Panc1 (cell line): ENCODE measurements around the gene AMT.

ENCODE experiments used
- CTCF ChIP-seq: fragments of 450-650 bp; IDR thresholded peaks from 2 replicates; pipeline ENCODE4 v1.5.1; 2017; ENCODE audit warnings: mild to moderate bottlenecking
- REST ChIP-seq, 2 experiments: IDR thresholded peaks; 2 replicates each; pipeline ENCODE4 v1.6.1; 2011 to 2012; ENCODE audit warnings: low read depth in 2 of 2, control low read depth in 1 of 2, low read length in 1 of 2, mild to moderate bottlenecking in 1 of 2, moderate library complexity in 1 of 2; ENCODE audit not compliant: insufficient read depth in 1 of 2
- SIN3A ChIP-seq: IDR thresholded peaks from 2 replicates; pipeline ENCODE4 v1.6.1; 2012; ENCODE audit warnings: low read depth, mild to moderate bottlenecking, low read length, moderate library complexity, borderline replicate concordance; ENCODE audit not compliant: insufficient read depth

GRCh38 chr3:49410066-49410845 lies 12.0 kb downstream of the AMT start:
- no peak for TF ChIP-seq CTCF
- TF ChIP-seq SIN3A = no peak
- no peak for TF ChIP-seq REST (IDR thresholded peaks at IDR 0.05; ENCODE audit: insufficient read depth in 1 of 2, low read depth in 2 of 2, low read length in 1 of 2)
